ENCODE results near the gene DOK4. TPM values are rescaled to one million over a fixed set of nuclear protein-coding genes. Genes with fewer than 3 reads are reported as not detected.

Gene DOK4
- total RNA-seq, 2 experiments from 2014 or later = 4.8 to 6.4 TPM

DNA sequence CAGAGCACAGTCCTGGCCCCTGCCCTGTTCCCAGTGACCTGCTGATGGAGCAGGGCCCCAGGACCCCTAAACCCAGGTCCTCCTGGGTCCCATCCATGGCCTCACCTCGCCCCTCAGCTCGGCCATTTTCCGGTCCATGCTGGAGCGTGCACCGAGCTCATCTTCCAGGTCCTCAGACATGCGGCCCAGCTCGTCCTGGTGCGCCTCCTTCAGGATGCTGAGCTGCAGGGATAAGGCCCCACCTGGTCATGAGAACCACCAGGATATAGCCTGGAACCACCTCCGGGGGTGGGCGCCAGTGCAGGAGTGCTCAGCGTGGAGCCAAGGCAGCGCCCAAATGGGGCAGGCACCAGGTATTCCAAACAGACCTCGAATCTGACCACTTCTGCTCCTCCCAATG lies 32.2 kb upstream of the DOK4 start:
- H3K9me3 Mint-ChIP-seq (ENCODE audit: insufficient read depth) = no peaks in the 10 kb centered on the region
- H3K4me3 Mint-ChIP-seq = no peak overlapping the region
- no peaks in the 10 kb centered on the region for H3K27me3 Mint-ChIP-seq (ENCODE audit: low read depth)
- DNase-seq = no peak
- H3K27ac Mint-ChIP-seq = no peak overlapping the region
- H3K4me1 Mint-ChIP-seq (ENCODE audit: low read depth) = peaks cover 17% of the 10 kb centered on the region
- ChIA-PET POLR2A (interaction anchor here (0.6 to 1.7 kb wide), 2 partner anchors 56 to 74 kb away, joined by 3 to 6 read pairs; partner anchors contain the start of gene POLR2C), CTCF (interaction anchor here (0.9 to 8.4 kb wide), 13 partner anchors 10 to 98 kb away, joined by 3 to 156 read pairs (median 7); partner anchors contain the start of genes ADGRG5, DOK4 and POLR2C)
- no peak for ATAC-seq
- H3K36me3 Mint-ChIP-seq (ENCODE audit: low read depth) = peaks cover 10% of the 10 kb centered on the region

DNA sequence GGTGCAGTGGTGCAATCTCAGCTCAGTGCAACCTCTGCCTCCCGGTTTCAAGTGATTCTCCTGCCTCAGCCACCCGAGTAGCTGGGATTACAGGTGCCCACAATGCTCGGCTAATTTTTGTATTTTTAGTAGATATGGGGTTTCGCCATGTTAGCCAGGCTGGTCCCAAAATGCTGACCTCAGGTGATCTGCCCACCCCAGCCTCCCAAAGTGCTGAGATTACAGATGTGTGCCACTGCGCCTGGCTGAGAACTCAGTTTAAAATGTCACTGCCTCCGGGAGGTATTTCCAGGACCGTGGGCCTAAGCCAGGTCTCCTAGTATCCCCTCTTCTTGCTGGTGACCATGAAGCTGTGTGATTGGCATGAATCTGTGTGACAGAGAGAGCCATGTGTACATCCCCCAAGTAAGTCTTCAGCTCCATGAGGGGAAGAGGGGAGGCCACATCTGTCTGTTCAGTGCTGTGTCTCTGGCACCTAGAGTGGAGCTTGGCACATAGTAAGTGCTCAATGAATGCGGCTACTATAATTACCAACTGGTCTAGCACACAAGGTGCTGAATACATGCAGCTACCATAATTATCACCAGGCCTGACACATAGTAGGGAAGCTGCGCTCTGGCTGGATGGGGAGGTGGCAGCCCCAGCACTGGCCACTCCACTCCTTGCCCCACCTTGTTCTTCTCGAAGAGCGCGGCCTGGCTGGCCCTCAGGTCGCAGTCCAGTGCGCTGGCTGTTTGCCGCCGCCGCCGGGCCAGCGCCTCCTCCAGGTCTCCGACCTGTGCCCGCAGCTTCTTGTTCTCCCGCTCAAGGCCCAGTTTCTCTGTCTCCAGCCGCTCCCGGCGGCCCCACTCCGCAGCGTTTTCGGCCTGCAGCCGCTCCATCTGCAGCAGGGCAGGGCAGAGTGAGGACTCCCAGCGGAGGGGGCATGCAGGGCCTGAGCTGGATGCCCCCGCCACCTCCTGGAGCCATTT lies 31.4 kb upstream of the DOK4 start:
- Mint-ChIP-seq H3K4me3 (no peak overlapping the region), H3K27me3 (ENCODE audit: low read depth) (no peaks in the 10 kb centered on the region), H3K4me1 (ENCODE audit: low read depth) (peaks cover 13% of the 10 kb centered on the region), H3K9me3 (ENCODE audit: insufficient read depth) (no peaks in the 10 kb centered on the region), H3K27ac (no peak overlapping the region), H3K36me3 (ENCODE audit: low read depth) (peaks cover 12% of the 10 kb centered on the region)
- ATAC-seq (no peak), DNase-seq (no peak)
- POLR2A ChIA-PET = no interaction called here
- CTCF ChIA-PET = interaction anchor here (0.9 to 8.4 kb wide), 11 partner anchors 8 to 214 kb away, joined by 3 to 156 read pairs (median 11); partner anchors contain the start of genes DOK4 and POLR2C

DNA sequence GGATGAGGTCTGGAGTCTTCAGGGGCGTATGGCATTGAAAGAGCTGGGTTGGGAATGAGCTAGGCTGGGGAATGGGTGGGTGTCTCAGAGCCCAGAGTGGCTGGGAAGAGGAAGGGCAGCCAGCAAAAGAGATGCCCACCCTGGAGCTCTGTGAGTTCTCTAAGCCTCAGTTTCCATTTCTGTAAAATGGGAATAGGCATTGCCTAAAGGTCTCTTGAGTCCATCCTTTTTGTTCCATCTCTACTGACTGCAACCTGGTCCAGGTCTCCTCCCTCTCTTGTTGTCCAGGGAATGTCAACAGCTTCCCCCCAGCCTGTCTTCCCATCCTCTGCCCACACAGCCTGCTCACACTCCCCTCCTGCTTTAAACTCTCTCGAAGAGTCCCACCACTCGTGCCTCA lies 30.5 kb upstream of the DOK4 start:
- H3K4me3 Mint-ChIP-seq = no peak overlapping the region
- ChIA-PET CTCF (interaction anchor here (1.3 to 8.4 kb wide), 6 partner anchors 9 to 213 kb away, joined by 3 to 156 read pairs (median 9); partner anchors contain the start of gene POLR2C), POLR2A (interaction anchor here (0.7 kb wide), 1 partner anchor 8 kb away, joined by 3 read pairs; no protein-coding TSS in a partner anchor)
- peaks cover 14% of the 10 kb centered on the region for H3K36me3 Mint-ChIP-seq (ENCODE audit: low read depth)
- peaks cover 8% of the 10 kb centered on the region for H3K4me1 Mint-ChIP-seq (ENCODE audit: low read depth)
- DNase-seq = no peak
- no peak overlapping the region for H3K27ac Mint-ChIP-seq
- H3K9me3 Mint-ChIP-seq (ENCODE audit: insufficient read depth) = no peaks in the 10 kb centered on the region
- no peak for ATAC-seq
- no peaks in the 10 kb centered on the region for H3K27me3 Mint-ChIP-seq (ENCODE audit: low read depth)

DNA sequence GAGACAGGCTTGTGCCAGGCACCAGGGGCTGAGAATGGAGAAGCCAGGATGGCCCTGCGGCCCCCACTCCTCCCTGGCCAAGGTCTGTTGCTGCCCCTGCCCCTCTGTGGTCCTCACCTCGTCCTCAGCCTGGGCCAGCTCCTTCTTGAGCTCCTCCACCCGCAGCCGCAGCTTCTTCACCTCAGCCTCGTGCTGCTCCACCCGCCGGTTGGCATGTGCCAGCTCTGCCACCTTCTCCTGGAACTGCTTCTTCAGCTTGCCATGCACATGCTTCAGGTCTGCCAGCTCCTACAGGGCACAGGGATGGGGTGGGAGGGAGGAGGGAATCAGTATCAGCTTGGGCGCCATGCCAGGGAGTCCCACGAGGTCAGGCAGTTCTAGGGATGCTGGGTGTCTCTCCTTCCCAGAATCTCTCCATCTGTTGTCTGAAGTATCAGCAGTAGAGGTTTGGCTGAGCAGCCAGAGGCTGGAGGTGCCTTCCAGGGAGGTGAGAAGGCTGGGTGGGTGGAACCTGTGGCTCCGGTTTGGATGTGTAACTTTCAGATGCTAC lies 30.0 kb upstream of the DOK4 start:
- peaks cover 8% of the 10 kb centered on the region for H3K4me1 Mint-ChIP-seq (ENCODE audit: low read depth)
- no peaks in the 10 kb centered on the region for H3K9me3 Mint-ChIP-seq (ENCODE audit: insufficient read depth)
- ATAC-seq (no peak), DNase-seq (no peak)
- no peak overlapping the region for H3K4me3 Mint-ChIP-seq
- ChIA-PET CTCF (interaction anchor here (1.3 to 8.4 kb wide), 6 partner anchors 9 to 213 kb away, joined by 3 to 156 read pairs (median 9); partner anchors contain the start of gene POLR2C), POLR2A (interaction anchor here (0.7 kb wide), 1 partner anchor 9 kb away, joined by 3 read pairs; no protein-coding TSS in a partner anchor)
- H3K27me3 Mint-ChIP-seq (ENCODE audit: low read depth) = no peaks in the 10 kb centered on the region
- H3K36me3 Mint-ChIP-seq (ENCODE audit: low read depth) = peaks cover 14% of the 10 kb centered on the region
- no peak overlapping the region for H3K27ac Mint-ChIP-seq

DNA sequence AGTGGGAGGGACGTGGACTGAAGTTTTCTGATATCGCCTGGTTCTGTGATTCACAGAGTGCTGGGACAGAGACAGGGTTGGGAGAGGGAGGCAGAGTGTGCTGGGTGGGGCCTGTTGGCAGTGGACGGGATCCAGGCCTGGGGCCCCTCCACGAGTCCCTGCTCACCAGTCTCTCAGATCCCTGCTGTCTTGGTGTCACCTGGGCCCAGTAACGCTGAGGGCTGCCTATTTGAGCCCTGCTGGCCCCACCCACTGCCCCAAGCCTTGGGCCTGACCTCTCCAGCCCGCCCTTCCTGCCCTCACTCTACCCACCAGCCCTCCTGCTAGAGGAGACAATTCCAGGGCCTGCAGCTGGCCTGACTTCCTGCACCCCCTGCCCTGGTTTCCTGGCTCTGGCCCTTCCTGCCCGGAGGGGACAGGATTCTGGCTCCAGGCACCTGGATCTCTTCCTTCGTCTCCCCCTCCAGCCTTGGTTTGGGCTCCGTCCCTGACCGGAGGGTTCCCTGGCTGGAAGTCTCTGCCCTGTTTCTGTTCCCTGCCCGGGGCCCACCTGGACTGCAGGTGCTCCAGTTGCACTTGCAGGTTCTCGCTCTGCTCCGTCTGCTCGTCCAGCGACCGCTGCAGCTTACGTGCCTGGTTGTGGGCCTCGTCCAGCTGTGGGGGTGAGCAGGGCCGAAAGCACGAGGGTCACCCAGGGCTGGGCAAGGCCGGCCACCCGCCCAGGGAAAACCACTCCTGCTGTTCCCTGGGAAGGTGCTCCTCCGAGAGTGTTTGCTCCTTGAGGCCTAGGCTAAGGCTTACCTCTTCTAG lies 28.7 kb upstream of the DOK4 start:
- no peak for DNase-seq
- Mint-ChIP-seq H3K36me3 (ENCODE audit: low read depth) (peaks cover 11% of the 10 kb centered on the region), H3K4me3 (no peak overlapping the region), H3K9me3 (ENCODE audit: insufficient read depth) (no peaks in the 10 kb centered on the region), H3K27me3 (ENCODE audit: low read depth) (no peaks in the 10 kb centered on the region), H3K4me1 (ENCODE audit: low read depth) (peaks cover 4% of the 10 kb centered on the region), H3K27ac (peak overlapping the region; percentile 57)
- ChIA-PET POLR2A (no interaction called here), CTCF (interaction anchor here (3.4 kb wide), 1 partner anchor 98 kb away, joined by 14 read pairs; no protein-coding TSS in a partner anchor)
- no peak for ATAC-seq

DNA sequence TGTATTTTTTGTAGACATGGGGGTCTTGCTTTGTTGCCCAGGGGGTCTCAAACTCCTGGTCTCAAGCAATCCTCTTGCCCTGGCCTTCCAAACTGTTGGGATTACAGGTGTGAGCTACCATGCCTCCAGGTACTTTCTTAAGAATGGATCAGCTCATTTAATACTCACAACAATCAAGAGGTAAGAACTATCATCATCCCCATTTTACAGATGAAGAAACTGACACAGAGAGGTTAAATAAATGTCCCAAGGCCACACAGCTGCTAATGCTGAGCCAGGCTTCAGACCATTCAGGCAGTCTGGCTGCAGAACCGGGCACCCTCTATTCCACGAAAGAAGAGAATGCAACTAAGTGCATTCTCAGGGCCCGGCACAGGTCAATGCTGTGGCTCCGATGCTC lies 28.1 kb upstream of the DOK4 start:
- DNase-seq (no peak), ATAC-seq (no peak)
- ChIA-PET POLR2A (no interaction called here), CTCF (interaction anchor here (1.9 to 3.4 kb wide), 2 partner anchors 52 to 97 kb away, joined by 9 to 14 read pairs; partner anchors contain the start of gene POLR2C)
- Mint-ChIP-seq H3K27me3 (ENCODE audit: low read depth) (no peaks in the 10 kb centered on the region), H3K9me3 (ENCODE audit: insufficient read depth) (no peaks in the 10 kb centered on the region), H3K27ac (peak overlapping the region; percentile 57), H3K36me3 (ENCODE audit: low read depth) (peaks cover 11% of the 10 kb centered on the region), H3K4me3 (no peak overlapping the region), H3K4me1 (ENCODE audit: low read depth) (peaks cover 2% of the 10 kb centered on the region)

DNA sequence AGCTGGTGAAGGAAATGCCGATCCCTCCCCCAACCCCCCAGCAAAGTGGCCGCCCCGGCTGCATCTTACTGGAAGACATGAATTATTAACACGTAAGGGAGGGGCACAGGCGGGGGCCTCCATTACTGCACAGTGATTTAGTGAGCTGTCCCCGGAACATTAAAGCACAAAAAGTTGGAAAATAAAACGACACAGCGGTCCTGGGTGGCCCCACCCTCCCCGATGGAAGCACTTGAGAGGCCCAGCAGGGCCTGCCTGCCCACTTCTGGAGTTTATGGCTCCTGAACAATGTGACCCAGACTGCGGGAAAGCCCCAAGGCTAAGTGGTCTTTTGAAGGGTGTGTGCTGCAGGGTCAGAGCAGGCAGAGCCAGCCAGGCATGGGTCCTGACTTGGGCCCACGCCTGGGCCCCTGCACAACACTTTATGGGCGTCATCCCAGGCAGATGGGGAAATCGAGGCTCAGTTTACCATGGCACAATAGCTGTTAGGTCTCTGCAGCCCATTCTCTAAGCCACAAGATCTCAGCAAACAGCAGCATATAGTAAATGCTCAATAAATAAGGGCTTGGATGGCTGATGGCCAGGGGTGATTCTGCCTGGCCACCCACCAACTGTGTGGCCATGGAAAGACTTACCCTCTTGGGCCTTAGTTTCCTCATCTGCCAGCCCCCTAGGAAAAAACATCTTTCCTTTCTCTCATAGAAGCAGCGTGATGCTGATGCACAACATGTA lies 27.2 kb upstream of the DOK4 start:
- POLR2A ChIA-PET = no interaction called here
- no peaks in the 10 kb centered on the region for H3K4me1 Mint-ChIP-seq (ENCODE audit: low read depth)
- peaks cover 8% of the 10 kb centered on the region for H3K36me3 Mint-ChIP-seq (ENCODE audit: low read depth)
- CTCF ChIA-PET = interaction anchor here (1.2 to 3.4 kb wide), 3 partner anchors 9 to 96 kb away, joined by 3 to 14 read pairs (median 9); partner anchors contain the start of gene POLR2C
- no peaks in the 10 kb centered on the region for H3K27me3 Mint-ChIP-seq (ENCODE audit: low read depth)
- DNase-seq = no peak
- H3K4me3 Mint-ChIP-seq = no peak overlapping the region
- ATAC-seq = no peak
- H3K27ac Mint-ChIP-seq = no peak overlapping the region
- H3K9me3 Mint-ChIP-seq (ENCODE audit: insufficient read depth) = no peaks in the 10 kb centered on the region

DNA sequence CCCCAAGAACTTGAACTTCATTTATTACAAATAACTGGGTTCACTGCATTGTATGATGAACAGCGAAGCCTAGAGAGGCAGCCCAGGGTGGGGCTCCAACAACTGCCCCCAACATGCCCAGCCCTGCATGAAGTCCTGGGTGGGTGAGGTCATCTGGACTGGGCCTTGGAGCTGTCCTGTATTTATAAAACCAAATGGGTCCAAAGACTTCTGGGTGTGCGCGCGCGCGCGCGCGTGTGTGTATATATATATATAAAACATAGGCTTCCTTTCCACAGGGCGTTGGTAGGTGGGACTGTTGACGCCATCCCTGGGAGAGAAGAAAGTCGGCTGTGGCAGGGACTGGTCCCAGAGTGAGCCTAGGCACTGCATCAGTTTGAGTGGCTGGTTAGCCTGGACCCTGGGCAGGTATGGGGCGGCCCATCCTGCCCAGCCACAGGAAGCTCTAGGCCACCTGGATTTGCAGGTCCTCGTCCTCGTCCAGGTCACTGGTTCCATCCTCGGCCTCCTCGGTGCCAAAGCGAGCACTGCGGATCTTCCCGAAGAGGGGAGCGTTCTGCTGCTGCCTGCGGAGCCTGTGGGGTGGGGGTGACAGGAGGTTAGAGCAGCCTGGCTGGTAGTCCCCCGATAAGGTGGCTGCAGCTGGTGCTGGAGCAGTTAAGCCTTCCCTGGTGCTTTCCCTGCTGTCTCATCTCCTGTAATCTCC lies 26.2 kb upstream of the DOK4 start:
- H3K9me3 Mint-ChIP-seq (ENCODE audit: insufficient read depth) = no peaks in the 10 kb centered on the region
- DNase-seq (no peak), ATAC-seq (no peak)
- H3K27me3 Mint-ChIP-seq (ENCODE audit: low read depth) = no peaks in the 10 kb centered on the region
- no peak overlapping the region for H3K27ac Mint-ChIP-seq
- CTCF ChIA-PET = interaction anchor here (1.2 to 3.4 kb wide), 3 partner anchors 10 to 95 kb away, joined by 3 to 14 read pairs (median 9); partner anchors contain the start of gene POLR2C
- POLR2A ChIA-PET = no interaction called here
- no peak overlapping the region for H3K4me3 Mint-ChIP-seq
- H3K36me3 Mint-ChIP-seq (ENCODE audit: low read depth) = peaks cover 6% of the 10 kb centered on the region
- no peaks in the 10 kb centered on the region for H3K4me1 Mint-ChIP-seq (ENCODE audit: low read depth)

DNA sequence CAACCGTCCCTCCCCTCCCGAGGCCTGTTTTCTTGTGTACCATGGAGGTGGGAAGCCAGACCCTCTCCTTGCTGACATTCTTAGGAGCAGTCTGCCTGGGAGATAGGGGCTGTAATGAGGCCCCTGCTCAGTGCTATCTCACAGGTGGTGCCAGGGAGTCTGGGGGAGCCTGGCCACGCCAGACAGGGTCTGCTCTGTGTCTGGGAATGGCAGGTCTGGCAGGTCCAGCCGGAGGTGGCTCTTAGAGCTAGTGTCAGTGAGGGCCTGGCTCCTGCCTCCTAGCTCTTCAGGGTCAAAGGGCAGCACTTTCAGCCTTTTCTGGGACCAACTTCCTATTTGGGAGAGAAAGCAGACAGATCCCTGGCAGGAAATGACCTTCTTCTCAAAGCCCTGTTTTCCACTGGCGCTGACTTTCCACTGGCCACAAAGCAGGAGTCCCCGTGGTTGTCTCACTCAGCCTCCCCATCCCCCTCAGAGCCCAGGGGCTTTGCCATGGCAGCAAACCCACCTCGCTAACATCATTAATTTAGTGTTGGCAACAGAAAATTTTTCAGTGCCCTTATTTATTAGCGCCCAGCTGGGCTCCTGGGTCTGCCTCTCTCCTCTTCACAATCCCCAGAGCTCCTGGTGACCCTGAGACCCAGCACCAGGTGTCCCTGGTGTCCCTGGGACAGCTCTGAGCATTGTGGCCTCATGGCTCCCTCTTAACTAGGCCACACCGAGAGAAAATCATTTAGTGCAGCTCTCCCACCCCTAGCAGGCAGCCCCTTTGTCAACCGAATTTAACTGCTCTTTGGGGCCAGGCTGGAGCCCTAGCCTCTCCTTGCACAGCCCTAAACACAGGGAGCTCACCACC lies 24.0 kb upstream of the DOK4 start:
- H3K9me3 Mint-ChIP-seq (ENCODE audit: insufficient read depth) = no peaks in the 10 kb centered on the region
- CTCF ChIA-PET = interaction anchor here (0.9 to 2.0 kb wide), 3 partner anchors 10 to 93 kb away, joined by 3 to 10 read pairs (median 5); partner anchors contain the start of gene POLR2C
- no peak overlapping the region for H3K4me3 Mint-ChIP-seq
- H3K4me1 Mint-ChIP-seq (ENCODE audit: low read depth) = no peaks in the 10 kb centered on the region
- peaks cover 4% of the 10 kb centered on the region for H3K36me3 Mint-ChIP-seq (ENCODE audit: low read depth)
- peaks cover 2% of the 10 kb centered on the region for H3K27me3 Mint-ChIP-seq (ENCODE audit: low read depth)
- ATAC-seq (no peak), DNase-seq (no peak)
- POLR2A ChIA-PET = no interaction called here
- no peak overlapping the region for H3K27ac Mint-ChIP-seq
